ENCODE data around the gene ZFP14.
"Not testable (repeated sequence)": the region's sequence is repeated elsewhere in the genome, so short reads cannot be mapped to it uniquely, and the experiment has no call there.

ZFP14 gene

GRCh38 chr19:36329534-36329933, 49.5 kb downstream of the ZFP14 start:
- DNase-seq = not testable (repeated sequence)

- not testable (repeated sequence) for DNase-seq
These were observed 52.4 kb downstream of the ZFP14 start for GRCh38 chr19:36326649-36327048.

- DNase-seq = not testable (repeated sequence)
These were observed 63.8 kb downstream of the ZFP14 start for GRCh38 chr19:36315164-36315563.

GRCh38 chr19:36314053-36314452, 64.9 kb downstream of the ZFP14 start:
- not testable (repeated sequence) for DNase-seq

GRCh38 chr19:36311098-36311760, 67.8 kb downstream of the ZFP14 start:
- not testable (repeated sequence) for DNase-seq

GRCh38 chr19:36310416-36310990, 68.5 kb downstream of the ZFP14 start:
- DNase-seq = not testable (repeated sequence)

- DNase-seq = not testable (repeated sequence)
These were observed 69.2 kb downstream of the ZFP14 start for GRCh38 chr19:36309759-36310158.

GRCh38 chr19:36309309-36309708, 69.7 kb downstream of the ZFP14 start:
- not testable (repeated sequence) for DNase-seq

- DNase-seq = not testable (repeated sequence)
These were observed 86.7 kb downstream of the ZFP14 start for GRCh38 chr19:36292317-36292716.
